ENCODE measurements around the gene DXO. TPM values are rescaled to one million over a fixed set of nuclear protein-coding genes. Genes with fewer than 3 reads are reported as not detected.

DXO gene
- total and polyA plus RNA-seq, 2 of the 13 experiments (the other 11 are each of a cell fraction or from before 2014, with no cell fraction given) = 18.6 to 26.2 TPM

- no peak; the same call in 1 of the 2 replicates for TF ChIP-seq ZNF142 (CRISPR knock-in tag; IDR thresholded peaks at IDR 0.05)
- TF ChIP-seq KLF11 (CRISPR knock-in tag; IDR thresholded peaks at IDR 0.05) = no peak
- TF ChIP-seq ZBTB1 (CRISPR knock-in tag; IDR thresholded peaks at IDR 0.05; ENCODE audit: borderline replicate concordance) = no peak
- TF ChIP-seq ARID4A (CRISPR knock-in tag; IDR thresholded peaks at IDR 0.05; ENCODE audit: borderline replicate concordance) = no peak
- TF ChIP-seq NBN (conservative IDR thresholded peaks at IDR 0.05) = no peak
- no peak for TF ChIP-seq NRL (CRISPR knock-in tag; IDR thresholded peaks at IDR 0.05; ENCODE audit: borderline replicate concordance)
- no peak for TF ChIP-seq ZNF367 (CRISPR knock-in tag; IDR thresholded peaks at IDR 0.05; ENCODE audit: borderline replicate concordance)
- TF ChIP-seq MTA1 (CRISPR knock-in tag; IDR thresholded peaks at IDR 0.05; ENCODE audit: borderline replicate concordance) = no peak
- TF ChIP-seq ZNF557 (CRISPR knock-in tag; IDR thresholded peaks at IDR 0.05) = no peak
- TF ChIP-seq ATF7-NPFF (CRISPR knock-in tag; IDR thresholded peaks at IDR 0.05; ENCODE audit: low read depth) = no peak; the same call in 1 of the 2 replicates
- TF ChIP-seq TMF1 (CRISPR knock-in tag; IDR thresholded peaks at IDR 0.05; ENCODE audit: low read depth) = no peak
- peak; percentile 65; the same call in 1 of the 2 replicates for TF ChIP-seq ZNF768 (CRISPR knock-in tag; IDR thresholded peaks at IDR 0.05)
- TF ChIP-seq E2F2 (CRISPR knock-in tag; IDR thresholded peaks at IDR 0.05; ENCODE audit: borderline replicate concordance) = no peak; the same call in 1 of the 2 replicates
- TF ChIP-seq GZF1 (CRISPR knock-in tag; IDR thresholded peaks at IDR 0.05) = no peak
- TF ChIP-seq RNF2 (conservative IDR thresholded peaks at IDR 0.05; ENCODE audit: low read depth) = 0 out of 2 replicates have a peak, but pooled peaks have one; percentile 46
- TF ChIP-seq NONO (IDR thresholded peaks at IDR 0.05) = no peak
- TF ChIP-seq NONO (CRISPR knock-in tag; conservative IDR thresholded peaks at IDR 0.05) = no peak
- peak; percentile 69; the same call in 1 of the 2 replicates for TF ChIP-seq ZNF891 (CRISPR knock-in tag; IDR thresholded peaks at IDR 0.05)
Observed at GRCh38 chr6:31972709-31973350, 892 bp upstream of the DXO start (continued).

Data from HepG2 (cell line).